Daoy (cell line): ENCODE measurements around the gene ZNF507. TPM values are rescaled to one million over a fixed set of nuclear protein-coding genes. Genes with fewer than 3 reads are reported as not detected.
A peak's percentile ranks its signal among the peaks of the same experiment; 100 is the strongest.
"Not testable (repeated sequence)": the region's sequence is repeated elsewhere in the genome, so short reads cannot be mapped to it uniquely, and the experiment has no call there.

Source experiments
- DNase-seq: peaks from one replicate; pipeline ENCODE4 v3.0.0-alpha.2; 2015; ENCODE audit warnings: low read depth
- total RNA-seq: library from RNA; depleted of rRNA; stranded (reverse); fragments of >200 nt; shearing (Covaris generic); gene quantifications from 2 replicates; pipeline ENCODE4 v1.2.3, GENCODE V29; 2014; rRNA removed

ZNF507 gene
- total RNA-seq, 1 experiment from 2014 or later = 4.5 TPM

- peak; percentile 60 for DNase-seq
Measured at GRCh38 chr19:32407004-32407992, 61.9 kb downstream of the ZNF507 start.

- DNase-seq = no peak
Measured at GRCh38 chr19:32415246-32415645, 69.8 kb downstream of the ZNF507 start.

- DNase-seq = no peak
Measured at GRCh38 chr19:32415669-32416068, 70.3 kb downstream of the ZNF507 start.

- no peak for DNase-seq
Measured at GRCh38 chr19:32416749-32417456, 71.5 kb downstream of the ZNF507 start.

GRCh38 chr19:32418155-32418554 lies 72.7 kb downstream of the ZNF507 start:
- no peak for DNase-seq

GRCh38 chr19:32421589-32422361 lies 76.4 kb downstream of the ZNF507 start:
- DNase-seq = no peak

- no peak for DNase-seq
Measured at GRCh38 chr19:32422435-32422834, 77.0 kb downstream of the ZNF507 start.

- DNase-seq = not testable (repeated sequence)
Measured at GRCh38 chr19:32423944-32424343, 78.5 kb downstream of the ZNF507 start.

- no peak for DNase-seq
Measured at GRCh38 chr19:32427536-32427935, 82.1 kb downstream of the ZNF507 start.

- no peak for DNase-seq
Measured at GRCh38 chr19:32436692-32437091, 91.3 kb downstream of the ZNF507 start.

GRCh38 chr19:32437096-32437495 lies 91.7 kb downstream of the ZNF507 start:
- DNase-seq = no peak

Other genes with a start within 250 kb of the ZNF507 start
- gene DPY19L3, start 60.2 kb downstream of the ZNF507 start, total RNA-seq = 8.5 and 20.7 TPM in 2 replicates
- 310 and 410 TPM in 2 replicates for gene PDCD5, start 235.6 kb downstream of the ZNF507 start, total RNA-seq